Measurements from ENCODE around the gene SLC38A3.

GRCh38 chr3:50262778-50263177 lies 57.7 kb downstream of the SLC38A3 start:
- no peak for TF ChIP-seq ZNF274 (IDR thresholded peaks at IDR 0.05; ENCODE audit: low read depth, low read length)
- TF ChIP-seq YY1 (IDR thresholded peaks at IDR 0.05; ENCODE audit: insufficient read depth, insufficient read length), result no peak

All from NT2/D1 (cell line).